ENCODE measurements around the gene SCFD2.

DNA sequence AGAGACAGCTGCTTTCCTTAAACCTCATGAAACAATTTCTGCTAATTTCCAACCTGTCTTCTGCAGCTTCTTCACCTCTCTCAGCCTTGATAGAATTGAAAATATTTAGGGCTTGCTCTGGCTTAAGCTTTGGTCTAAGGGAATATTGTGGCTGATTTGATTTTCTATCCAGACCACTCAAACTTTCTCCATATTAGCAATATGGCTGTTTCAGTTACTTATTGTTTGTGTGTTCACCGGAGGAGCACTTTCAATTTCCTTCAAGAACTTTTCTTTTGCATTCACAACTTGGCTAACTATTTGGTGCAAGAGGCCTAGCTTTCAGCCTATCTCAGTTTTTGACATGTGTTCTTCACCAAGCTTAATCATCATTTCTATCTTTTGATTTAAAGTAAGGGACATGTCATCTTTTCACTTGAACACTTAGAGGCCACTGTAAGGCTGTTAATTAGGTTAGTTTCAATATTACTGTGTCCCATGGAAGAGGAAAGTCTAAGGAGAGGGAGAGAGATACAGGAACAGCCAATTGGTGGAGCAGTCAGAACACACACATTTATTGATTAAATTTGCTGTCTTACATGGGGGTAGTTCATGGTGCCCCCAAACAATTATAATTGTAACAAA lies 290.6 kb downstream of the SCFD2 start:
- TF ChIP-seq, protein P1, sequence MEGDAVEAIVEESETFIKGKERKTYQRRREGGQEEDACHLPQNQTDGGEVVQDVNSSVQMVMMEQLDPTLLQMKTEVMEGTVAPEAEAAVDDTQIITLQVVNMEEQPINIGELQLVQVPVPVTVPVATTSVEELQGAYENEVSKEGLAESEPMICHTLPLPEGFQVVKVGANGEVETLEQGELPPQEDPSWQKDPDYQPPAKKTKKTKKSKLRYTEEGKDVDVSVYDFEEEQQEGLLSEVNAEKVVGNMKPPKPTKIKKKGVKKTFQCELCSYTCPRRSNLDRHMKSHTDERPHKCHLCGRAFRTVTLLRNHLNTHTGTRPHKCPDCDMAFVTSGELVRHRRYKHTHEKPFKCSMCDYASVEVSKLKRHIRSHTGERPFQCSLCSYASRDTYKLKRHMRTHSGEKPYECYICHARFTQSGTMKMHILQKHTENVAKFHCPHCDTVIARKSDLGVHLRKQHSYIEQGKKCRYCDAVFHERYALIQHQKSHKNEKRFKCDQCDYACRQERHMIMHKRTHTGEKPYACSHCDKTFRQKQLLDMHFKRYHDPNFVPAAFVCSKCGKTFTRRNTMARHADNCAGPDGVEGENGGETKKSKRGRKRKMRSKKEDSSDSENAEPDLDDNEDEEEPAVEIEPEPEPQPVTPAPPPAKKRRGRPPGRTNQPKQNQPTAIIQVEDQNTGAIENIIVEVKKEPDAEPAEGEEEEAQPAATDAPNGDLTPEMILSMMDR (IDR thresholded peaks at IDR 0.05; ENCODE audit: insufficient read depth, low read depth, low read length): no peak
- no peak for TF ChIP-seq EZH2 (IDR thresholded peaks at IDR 0.05; ENCODE audit: insufficient read depth, low read length)

Data from astrocyte (in vitro differentiated cells and primary cell).